Measurements from ENCODE around the gene GCKR. TPM values are rescaled to one million over a fixed set of nuclear protein-coding genes. Genes with fewer than 3 reads are reported as not detected.
"Not testable (repeated sequence)": the region's sequence is repeated elsewhere in the genome, so short reads cannot be mapped to it uniquely, and the experiment has no call there.

The GCKR gene
- total and polyA plus RNA-seq, 3 experiments from 2014 or later, result not detected

GRCh38 chr2:27518113-27518781 is 21.6 kb downstream of the GCKR start:
- ChIA-PET CTCF (no interaction called here), POLR2A (no interaction called here)
- no peaks in the 10 kb centered on the region for H3K36me3 ChIP-seq (ENCODE audit: insufficient read depth, low read length)
- H3K4me3 Mint-ChIP-seq, result no peak overlapping the region
- H3K27me3 Mint-ChIP-seq, result peaks cover 8 to 27% of the 10 kb centered on the region in 2 donors
- DNase-seq, result no peak
- H3K4me3 ChIP-seq (ENCODE audit: low read length), result no peak overlapping the region
- no peak overlapping the region for H3K27ac ChIP-seq (ENCODE audit: low read depth, low read length)
- no peaks in the 10 kb centered on the region for H3K36me3 Mint-ChIP-seq
- no peaks in the 10 kb centered on the region for H3K4me1 ChIP-seq (ENCODE audit: insufficient read depth, low read length)
- H3K9me3 ChIP-seq (ENCODE audit: low read length), result no peaks in the 10 kb centered on the region
- H3K9me3 Mint-ChIP-seq, result no peaks in the 10 kb centered on the region
- H3K27me3 ChIP-seq (ENCODE audit: insufficient read depth, low read length, poor library complexity, severe bottlenecking), result peaks cover 3% of the 10 kb centered on the region
- H3K27ac Mint-ChIP-seq, result peak overlapping the region in 1 of 8 donors; percentile 36
- no peaks in the 10 kb centered on the region for H3K4me1 Mint-ChIP-seq

- H3K27me3 ChIP-seq (ENCODE audit: insufficient read depth, low read length, poor library complexity, severe bottlenecking), result peaks cover 3% of the 10 kb centered on the region
- Mint-ChIP-seq H3K4me3 (no peak overlapping the region), H3K4me1 (no peaks in the 10 kb centered on the region), H3K27me3 (peaks cover 8 to 30% of the 10 kb centered on the region in 2 donors), H3K27ac (no peak overlapping the region), H3K36me3 (no peaks in the 10 kb centered on the region), H3K9me3 (no peaks in the 10 kb centered on the region)
- no peak for DNase-seq
- H3K36me3 ChIP-seq (ENCODE audit: insufficient read depth, low read length), result no peaks in the 10 kb centered on the region
- H3K9me3 ChIP-seq (ENCODE audit: low read length), result no peaks in the 10 kb centered on the region
- no peak overlapping the region for H3K4me3 ChIP-seq (ENCODE audit: low read length)
- POLR2A ChIA-PET, result no interaction called here
- H3K27ac ChIP-seq (ENCODE audit: low read depth, low read length), result no peak overlapping the region
- CTCF ChIA-PET, result no interaction called here
- H3K4me1 ChIP-seq (ENCODE audit: insufficient read depth, low read length), result no peaks in the 10 kb centered on the region
These were observed 22.1 kb downstream of the GCKR start for GRCh38 chr2:27518782-27519113.

- POLR2A ChIA-PET, result no interaction called here
- H3K27me3 ChIP-seq (ENCODE audit: insufficient read depth, low read length, poor library complexity, severe bottlenecking), result peaks cover 3% of the 10 kb centered on the region
- H3K27ac Mint-ChIP-seq, result no peak overlapping the region
These were observed 23.7 kb downstream of the GCKR start for GRCh38 chr2:27520316-27520715.

GRCh38 chr2:27522400-27522945 is 25.8 kb downstream of the GCKR start:
- Histone ChIP-seq H3K4me3 (ENCODE audit: low read length) (no peak overlapping the region), H3K36me3 (ENCODE audit: insufficient read depth, low read length) (no peaks in the 10 kb centered on the region), H3K4me1 (ENCODE audit: insufficient read depth, low read length) (no peaks in the 10 kb centered on the region), H3K27ac (ENCODE audit: low read depth, low read length) (no peak overlapping the region), H3K9me3 (ENCODE audit: low read length) (no peaks in the 10 kb centered on the region), H3K27me3 (ENCODE audit: insufficient read depth, low read length, poor library complexity, severe bottlenecking) (peaks cover 3% of the 10 kb centered on the region)
- Mint-ChIP-seq H3K27ac (peak overlapping the region in 1 of 8 donors; percentile 17), H3K4me1 (no peaks in the 10 kb centered on the region), H3K27me3 (peaks cover 27 to 48% of the 10 kb centered on the region in 2 donors), H3K9me3 (no peaks in the 10 kb centered on the region), H3K4me3 (no peak overlapping the region), H3K36me3 (peaks cover 0 to 7% (median 0%) of the 10 kb centered on the region in 3 donors)
- ChIA-PET POLR2A (no interaction called here), CTCF (no interaction called here)
- no peak for DNase-seq

More at GRCh38 chr2:27520316-27520715, 23.7 kb downstream of the GCKR start:
- no peak overlapping the region for H3K4me3 Mint-ChIP-seq
- CTCF ChIA-PET, result no interaction called here
- peaks cover 13 to 36% of the 10 kb centered on the region in 2 donors for H3K27me3 Mint-ChIP-seq
- DNase-seq, result no peak
- Histone ChIP-seq H3K27ac (ENCODE audit: low read depth, low read length) (no peak overlapping the region), H3K4me3 (ENCODE audit: low read length) (no peak overlapping the region), H3K9me3 (ENCODE audit: low read length) (no peaks in the 10 kb centered on the region), H3K4me1 (ENCODE audit: insufficient read depth, low read length) (no peaks in the 10 kb centered on the region), H3K36me3 (ENCODE audit: insufficient read depth, low read length) (no peaks in the 10 kb centered on the region)
- peaks cover 0 to 7% (median 0%) of the 10 kb centered on the region in 3 donors for H3K36me3 Mint-ChIP-seq
- H3K4me1 Mint-ChIP-seq, result no peaks in the 10 kb centered on the region
- no peaks in the 10 kb centered on the region for H3K9me3 Mint-ChIP-seq

GRCh38 chr2:27527182-27527581 is 30.5 kb downstream of the GCKR start:
- no peak overlapping the region for H3K4me3 ChIP-seq (ENCODE audit: low read length)
- no peak for DNase-seq
- ChIA-PET CTCF (no interaction called here), POLR2A (no interaction called here)
- Mint-ChIP-seq H3K4me1 (no peaks in the 10 kb centered on the region), H3K27me3 (peaks cover 31 to 40% of the 10 kb centered on the region in 2 donors), H3K4me3 (no peak overlapping the region), H3K9me3 (no peaks in the 10 kb centered on the region), H3K27ac (no peak overlapping the region), H3K36me3 (peaks cover 0 to 7% (median 0%) of the 10 kb centered on the region in 3 donors)
- H3K27me3 ChIP-seq (ENCODE audit: insufficient read depth, low read length, poor library complexity, severe bottlenecking), result no peaks in the 10 kb centered on the region
- H3K9me3 ChIP-seq (ENCODE audit: low read length), result no peaks in the 10 kb centered on the region
- H3K27ac ChIP-seq (ENCODE audit: low read depth, low read length), result no peak overlapping the region
- no peaks in the 10 kb centered on the region for H3K4me1 ChIP-seq (ENCODE audit: insufficient read depth, low read length)
- no peaks in the 10 kb centered on the region for H3K36me3 ChIP-seq (ENCODE audit: insufficient read depth, low read length)

- no peak for DNase-seq
- no peaks in the 10 kb centered on the region for H3K36me3 Mint-ChIP-seq
- H3K27me3 Mint-ChIP-seq, result peaks cover 17 to 27% of the 10 kb centered on the region in 2 donors
- Histone ChIP-seq H3K4me3 (ENCODE audit: low read length) (no peak overlapping the region), H3K9me3 (ENCODE audit: low read length) (no peaks in the 10 kb centered on the region), H3K4me1 (ENCODE audit: insufficient read depth, low read length) (no peaks in the 10 kb centered on the region), H3K27me3 (ENCODE audit: insufficient read depth, low read length, poor library complexity, severe bottlenecking) (no peaks in the 10 kb centered on the region), H3K27ac (ENCODE audit: low read depth, low read length) (no peak overlapping the region), H3K36me3 (ENCODE audit: insufficient read depth, low read length) (no peaks in the 10 kb centered on the region)
- ChIA-PET POLR2A (no interaction called here), CTCF (no interaction called here)
- peak overlapping the region in 1 of 8 donors; percentile 15 for H3K27ac Mint-ChIP-seq
- H3K4me1 Mint-ChIP-seq, result no peaks in the 10 kb centered on the region
- no peaks in the 10 kb centered on the region for H3K9me3 Mint-ChIP-seq
- H3K4me3 Mint-ChIP-seq, result no peak overlapping the region
These were observed 35.3 kb downstream of the GCKR start for GRCh38 chr2:27531983-27532382.

- no peak overlapping the region for H3K27ac ChIP-seq (ENCODE audit: low read depth, low read length)
- no peaks in the 10 kb centered on the region for H3K36me3 Mint-ChIP-seq
- no peaks in the 10 kb centered on the region for H3K36me3 ChIP-seq (ENCODE audit: insufficient read depth, low read length)
- H3K4me1 ChIP-seq (ENCODE audit: insufficient read depth, low read length), result no peaks in the 10 kb centered on the region
- no peak for DNase-seq
- H3K27me3 ChIP-seq (ENCODE audit: insufficient read depth, low read length, poor library complexity, severe bottlenecking), result no peaks in the 10 kb centered on the region
- H3K4me1 Mint-ChIP-seq, result no peaks in the 10 kb centered on the region
- H3K9me3 ChIP-seq (ENCODE audit: low read length), result no peaks in the 10 kb centered on the region
- peaks cover 7 to 21% of the 10 kb centered on the region in 2 donors for H3K27me3 Mint-ChIP-seq
- H3K4me3 Mint-ChIP-seq, result no peak overlapping the region
- ChIA-PET POLR2A (no interaction called here), CTCF (no interaction called here)
- no peaks in the 10 kb centered on the region for H3K9me3 Mint-ChIP-seq
- no peak overlapping the region for H3K4me3 ChIP-seq (ENCODE audit: low read length)
- peak overlapping the region in 1 of 8 donors; percentile 23 for H3K27ac Mint-ChIP-seq
These were observed 40.6 kb downstream of the GCKR start for GRCh38 chr2:27537287-27537686.

- H3K9me3 ChIP-seq (ENCODE audit: low read length); H3K9me3 Mint-ChIP-seq; H3K27ac ChIP-seq (ENCODE audit: low read depth, low read length); H3K4me1 Mint-ChIP-seq; H3K4me1 ChIP-seq (ENCODE audit: insufficient read depth, low read length); H3K4me3 ChIP-seq (ENCODE audit: low read length); H3K36me3 ChIP-seq (ENCODE audit: insufficient read depth, low read length); DNase-seq; CTCF ChIA-PET; POLR2A ChIA-PET; H3K4me3 Mint-ChIP-seq; H3K27me3 ChIP-seq (ENCODE audit: insufficient read depth, low read length, poor library complexity, severe bottlenecking); H3K36me3 Mint-ChIP-seq: not testable (repeated sequence)
- Mint-ChIP-seq H3K27me3 (peaks cover 3 to 19% of the 10 kb centered on the region in 2 donors), H3K27ac (peak overlapping the region in 1 of 8 donors; percentile 66)
These were observed 42.3 kb downstream of the GCKR start for GRCh38 chr2:27538839-27539450.

All from CD8-positive, alpha-beta memory T cell (primary cell).